ENCODE data around the gene NHEJ1. TPM values are rescaled to one million over a fixed set of nuclear protein-coding genes. Genes with fewer than 3 reads are reported as not detected.

NHEJ1 gene
- total RNA-seq, 1 experiment from 2014 or later, result 16.7 TPM

DNA sequence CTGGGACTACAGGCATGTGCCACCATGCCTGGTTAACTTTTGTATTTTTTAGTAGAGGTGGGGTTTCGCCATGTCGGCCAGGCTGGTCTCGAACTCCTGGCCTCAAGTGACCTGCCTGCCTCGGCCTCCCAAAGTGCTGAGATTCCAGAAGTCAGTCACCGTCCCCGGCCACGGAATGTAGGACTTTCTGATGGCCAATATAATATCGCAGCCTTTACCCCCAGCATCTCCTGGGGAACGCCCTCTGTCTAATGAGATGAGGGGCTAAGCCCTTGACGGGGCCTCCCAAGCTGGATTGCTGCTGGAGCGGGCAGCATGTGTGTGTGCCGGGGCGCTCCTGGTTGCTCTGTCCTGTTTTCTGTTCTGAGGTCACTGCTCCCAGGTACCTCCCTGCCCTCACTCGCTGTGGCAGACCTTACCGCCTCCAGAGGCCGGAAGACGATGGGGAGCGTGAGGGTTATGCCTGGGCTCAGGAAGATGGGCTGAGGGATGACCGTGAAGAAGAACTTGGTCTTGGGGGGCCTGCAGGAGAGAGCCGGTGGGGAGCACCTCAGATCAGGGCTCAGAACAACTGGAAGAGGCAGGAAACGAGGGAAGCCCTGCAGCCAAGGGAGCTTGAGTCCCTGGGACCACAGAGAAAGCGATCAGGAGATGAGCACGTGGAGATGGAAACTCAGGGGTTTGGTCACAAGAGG, 128.4 kb downstream of the NHEJ1 start:
- H3K4me3 ChIP-seq (ENCODE audit: low read length), result no peak overlapping the region

DNA sequence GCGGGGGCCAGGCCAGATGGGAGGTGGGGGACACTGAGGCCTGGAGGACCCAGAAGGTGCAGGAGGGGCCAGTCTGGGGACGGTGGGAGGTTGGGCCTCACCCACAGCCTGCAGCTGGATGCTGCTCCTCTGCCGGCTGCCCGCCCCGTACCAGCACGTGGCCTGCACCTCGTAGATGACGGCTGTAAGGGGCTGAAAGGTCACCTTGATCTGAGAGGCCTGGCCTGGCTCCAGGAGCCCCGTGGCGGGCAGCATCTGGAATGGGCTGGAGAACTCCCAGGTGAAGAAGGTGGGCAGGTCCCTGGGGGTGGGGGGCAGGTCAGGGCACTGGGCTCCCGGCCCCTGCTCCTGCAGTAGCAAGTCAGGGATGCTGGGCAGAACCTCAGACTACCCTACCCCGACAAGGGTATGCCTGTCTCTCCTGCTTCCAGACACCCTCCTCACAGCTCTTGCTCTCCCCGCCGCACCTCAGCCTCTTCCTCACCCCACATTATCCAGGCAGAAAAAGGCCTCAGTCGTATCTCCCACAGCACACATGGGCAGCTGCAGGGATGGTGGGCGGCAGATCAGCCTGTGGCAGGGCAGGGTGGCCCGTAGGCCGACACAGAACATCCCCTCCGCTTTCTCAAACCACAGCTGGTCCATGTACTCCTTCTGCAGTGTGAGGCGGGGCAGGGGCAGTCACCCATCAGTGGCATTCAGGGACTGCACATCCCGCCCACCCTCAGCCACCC, 129.4 kb downstream of the NHEJ1 start:
- H3K9ac ChIP-seq (ENCODE audit: low read length), result no peak overlapping the region
- DNase-seq (no peak), ATAC-seq (no peak)
- no peaks in the 10 kb centered on the region for H3F3A ChIP-seq (ENCODE audit: low read length, unreplicated experiment)
- H3K9me3 ChIP-seq (ENCODE audit: low read length), result no peaks in the 10 kb centered on the region
- no peaks in the 10 kb centered on the region for H3K36me3 ChIP-seq (ENCODE audit: low read depth, low read length)
- no peaks in the 10 kb centered on the region for H3K27me3 ChIP-seq (ENCODE audit: low read length)
- ChIA-PET POLR2A (ENCODE audit: unreplicated experiment) (no interaction called here), CTCF (interaction anchor here (0.7 kb wide), 1 partner anchor 89 kb away, joined by 3 read pairs; no protein-coding TSS in a partner anchor)
- H3K4me3 ChIP-seq (ENCODE audit: low read length), result no peak overlapping the region
- no peak overlapping the region for H3K4me2 ChIP-seq (ENCODE audit: low read length)
- no TSS peak for BruUV-seq (replicated peaks)
- intact Hi-C loops (cut with micrococcal nuclease), result no loop called here
- peaks cover 3% of the 10 kb centered on the region for H3K4me1 ChIP-seq (ENCODE audit: insufficient read depth, low read length)
- H3K27ac ChIP-seq (ENCODE audit: low read length), result no peak overlapping the region
- H3K9me2 ChIP-seq (replicated peaks; ENCODE audit: low read length), result no peaks in the 10 kb centered on the region
- H3K79me2 ChIP-seq (ENCODE audit: low read length), result no peaks in the 10 kb centered on the region
- H2AFZ ChIP-seq (ENCODE audit: low read length), result no peak overlapping the region
- H4K20me1 ChIP-seq (ENCODE audit: low read length), result no peaks in the 10 kb centered on the region
- TF ChIP-seq, protein P1, sequence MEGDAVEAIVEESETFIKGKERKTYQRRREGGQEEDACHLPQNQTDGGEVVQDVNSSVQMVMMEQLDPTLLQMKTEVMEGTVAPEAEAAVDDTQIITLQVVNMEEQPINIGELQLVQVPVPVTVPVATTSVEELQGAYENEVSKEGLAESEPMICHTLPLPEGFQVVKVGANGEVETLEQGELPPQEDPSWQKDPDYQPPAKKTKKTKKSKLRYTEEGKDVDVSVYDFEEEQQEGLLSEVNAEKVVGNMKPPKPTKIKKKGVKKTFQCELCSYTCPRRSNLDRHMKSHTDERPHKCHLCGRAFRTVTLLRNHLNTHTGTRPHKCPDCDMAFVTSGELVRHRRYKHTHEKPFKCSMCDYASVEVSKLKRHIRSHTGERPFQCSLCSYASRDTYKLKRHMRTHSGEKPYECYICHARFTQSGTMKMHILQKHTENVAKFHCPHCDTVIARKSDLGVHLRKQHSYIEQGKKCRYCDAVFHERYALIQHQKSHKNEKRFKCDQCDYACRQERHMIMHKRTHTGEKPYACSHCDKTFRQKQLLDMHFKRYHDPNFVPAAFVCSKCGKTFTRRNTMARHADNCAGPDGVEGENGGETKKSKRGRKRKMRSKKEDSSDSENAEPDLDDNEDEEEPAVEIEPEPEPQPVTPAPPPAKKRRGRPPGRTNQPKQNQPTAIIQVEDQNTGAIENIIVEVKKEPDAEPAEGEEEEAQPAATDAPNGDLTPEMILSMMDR (conservative IDR thresholded peaks at IDR 0.05; ENCODE audit: low read depth, low read length), result no peak
- no peak for TF ChIP-seq EZH2 (IDR thresholded peaks at IDR 0.05; ENCODE audit: low read length, unreplicated experiment)
- no peak for TF ChIP-seq EZH2phosphoT487 (IDR thresholded peaks at IDR 0.05; ENCODE audit: borderline replicate concordance, low read length)

More for the DNA sequence above, 128.4 kb downstream of the NHEJ1 start:
- DNase-seq (no peak), ATAC-seq (no peak)
- Histone ChIP-seq H4K20me1 (ENCODE audit: low read length) (no peaks in the 10 kb centered on the region), H3K9me3 (ENCODE audit: low read length) (no peaks in the 10 kb centered on the region), H3K9me2 (replicated peaks; ENCODE audit: low read length) (no peaks in the 10 kb centered on the region), H3K27me3 (ENCODE audit: low read length) (no peaks in the 10 kb centered on the region), H3K9ac (ENCODE audit: low read length) (no peak overlapping the region), H3F3A (ENCODE audit: low read length, unreplicated experiment) (peaks cover under 1% of the 10 kb centered on the region), H3K27ac (ENCODE audit: low read length) (no peak overlapping the region), H3K4me2 (ENCODE audit: low read length) (no peak overlapping the region), H2AFZ (ENCODE audit: low read length) (no peak overlapping the region), H3K79me2 (ENCODE audit: low read length) (no peaks in the 10 kb centered on the region), H3K4me1 (ENCODE audit: insufficient read depth, low read length) (peaks cover 9% of the 10 kb centered on the region), H3K36me3 (ENCODE audit: low read depth, low read length) (no peaks in the 10 kb centered on the region)
- CTCF ChIA-PET, result no interaction called here
- intact Hi-C loops (cut with micrococcal nuclease), result no loop called here
- BruUV-seq (replicated peaks), result no TSS peak
- TF ChIP-seq, protein P1 (conservative IDR thresholded peaks at IDR 0.05; ENCODE audit: low read depth, low read length), result no peak
- TF ChIP-seq EZH2 (IDR thresholded peaks at IDR 0.05; ENCODE audit: low read length, unreplicated experiment) (no peak), EZH2phosphoT487 (IDR thresholded peaks at IDR 0.05; ENCODE audit: borderline replicate concordance, low read length) (no peak)
- POLR2A ChIA-PET (ENCODE audit: unreplicated experiment), result no interaction called here

Data from PC-3 (cell line).